ENCODE data around the gene YIPF6. TPM values are rescaled to one million over a fixed set of nuclear protein-coding genes. Genes with fewer than 3 reads are reported as not detected.

The YIPF6 gene
- total and polyA plus RNA-seq, 2 of the 13 experiments (the other 11 are each of a cell fraction or from before 2014, with no cell fraction given): 37.8 to 43.6 TPM

DNA sequence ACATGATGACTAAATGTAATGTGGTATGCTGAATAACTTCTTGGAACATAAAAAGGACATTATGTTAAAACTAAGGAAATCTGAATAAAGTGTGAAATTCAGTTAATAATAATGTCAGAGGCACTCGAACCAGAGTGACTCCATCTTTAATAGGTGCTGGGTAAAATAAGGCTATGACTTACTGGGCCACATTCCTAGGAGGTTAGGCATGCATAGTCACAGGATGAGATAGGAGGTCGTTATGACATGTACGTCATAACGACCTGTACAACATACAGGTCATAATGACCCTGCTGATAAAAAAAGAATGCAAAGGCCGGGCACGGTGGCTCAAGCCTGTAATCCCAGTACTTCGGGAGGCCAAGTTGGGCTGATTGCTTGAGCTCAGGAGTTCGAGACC is 36.7 kb upstream of the YIPF6 start:
- Histone ChIP-seq H3K9me3 (ENCODE audit: low read length) (no peaks in the 10 kb centered on the region), H3K27ac (ENCODE audit: extremely low read length, insufficient read depth, low read length) (no peak overlapping the region), H3K36me3 (replicated peaks in 1 of 2; ENCODE audit: control insufficient read depth in 1 of 2, insufficient read depth in 2 of 2, low read length in 2 of 2) (no peaks in the 10 kb centered on the region), H3K4me3 (replicated peaks in 1 of 3; ENCODE audit: insufficient read depth in 1 of 3, low read depth in 2 of 3, low read length in 3 of 3) (no peak overlapping the region), H3K4me1 (ENCODE audit: insufficient read depth, low read length) (0 out of 2 replicates have a peak, but pooled peaks cover 7% of the 10 kb centered on the region), H2AFZ (ENCODE audit: low read length) (no peak overlapping the region), H3K79me2 (ENCODE audit: insufficient read depth, low read length) (no peaks in the 10 kb centered on the region), H3K9ac (ENCODE audit: insufficient read depth, low read depth, low read length) (no peak overlapping the region), H3K27me3 (ENCODE audit: control insufficient read depth in 1 of 2, insufficient read depth in 2 of 2, low read length in 2 of 2) (no peaks in the 10 kb centered on the region), H3K4me2 (ENCODE audit: low read depth, low read length) (peak overlapping the region; percentile 7; the same call in 1 of the 2 replicates), H4K20me1 (ENCODE audit: insufficient read depth, low read length) (no peaks in the 10 kb centered on the region)
- ATAC-seq (no peak), DNase-seq (ENCODE audit: low spot score) (no peak), FAIRE-seq (no peak)
- in situ Hi-C loops (cut with HindIII; ENCODE audit: extremely low pct_ligation_motif_present, low pct_unique_long_range_greater_than_20kb): no loop called here
- intact Hi-C loops (cut with micrococcal nuclease; ENCODE audit: unreplicated experiment): no loop called here
- ChIA-PET CTCF (ENCODE audit: low intra/inter-chr PET ratio, low total read pairs) (interaction anchor here (1.3 kb wide), 1 partner anchor 264 kb away, joined by 4 read pairs; no protein-coding TSS in a partner anchor), POLR2A (interaction anchor here (1.1 kb wide), 1 partner anchor 28 kb away, joined by 3 read pairs; no protein-coding TSS in a partner anchor)
- TF ChIP-seq ZBTB21 (CRISPR knock-in tag; IDR thresholded peaks at IDR 0.05) (0 out of 2 replicates have a peak, but pooled peaks have one; percentile 19), CREB1 (IDR thresholded peaks at IDR 0.05) (peak; percentile 35; the same call in 1 of the 2 replicates), CREB1 (CRISPR knock-in tag; IDR thresholded peaks at IDR 0.05) (no peak), ZSCAN9 (CRISPR knock-in tag; IDR thresholded peaks at IDR 0.05; ENCODE audit: borderline replicate concordance) (no peak)
- BruUV-seq (replicated peaks): no TSS peak
- 8% methylated on average over 2 of the region's 8 CpGs for WGBS (ENCODE audit: low lambda C conversion rate)

DNA sequence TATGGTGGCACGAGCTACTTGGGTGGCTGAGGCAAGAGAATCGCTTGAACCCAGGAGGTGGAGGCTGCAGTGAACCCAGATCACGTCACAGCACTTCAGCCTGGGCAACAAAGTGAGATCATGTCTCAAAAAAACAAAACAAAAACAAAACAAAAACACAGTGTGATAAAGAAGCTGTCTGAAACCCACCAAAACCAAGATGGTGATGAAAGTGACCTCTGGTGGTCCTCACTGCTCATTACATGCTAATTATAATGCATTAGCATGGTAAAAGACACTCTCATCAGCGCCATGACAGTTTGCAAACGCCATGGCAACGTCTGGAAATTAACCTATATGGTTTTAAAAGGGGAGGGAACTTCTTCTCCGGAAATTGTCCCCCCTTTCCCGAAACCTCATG is 36.2 kb upstream of the YIPF6 start:
- TF ChIP-seq ZNF7 (CRISPR knock-in tag; IDR thresholded peaks at IDR 0.05) (no peak), STAG1 (CRISPR knock-in tag; IDR thresholded peaks at IDR 0.05) (peak; percentile 34; the same call in 1 of the 2 replicates), MZF1 (CRISPR knock-in tag; IDR thresholded peaks at IDR 0.05; ENCODE audit: borderline replicate concordance) (no peak)
- TF ChIP-seq, protein P1, sequence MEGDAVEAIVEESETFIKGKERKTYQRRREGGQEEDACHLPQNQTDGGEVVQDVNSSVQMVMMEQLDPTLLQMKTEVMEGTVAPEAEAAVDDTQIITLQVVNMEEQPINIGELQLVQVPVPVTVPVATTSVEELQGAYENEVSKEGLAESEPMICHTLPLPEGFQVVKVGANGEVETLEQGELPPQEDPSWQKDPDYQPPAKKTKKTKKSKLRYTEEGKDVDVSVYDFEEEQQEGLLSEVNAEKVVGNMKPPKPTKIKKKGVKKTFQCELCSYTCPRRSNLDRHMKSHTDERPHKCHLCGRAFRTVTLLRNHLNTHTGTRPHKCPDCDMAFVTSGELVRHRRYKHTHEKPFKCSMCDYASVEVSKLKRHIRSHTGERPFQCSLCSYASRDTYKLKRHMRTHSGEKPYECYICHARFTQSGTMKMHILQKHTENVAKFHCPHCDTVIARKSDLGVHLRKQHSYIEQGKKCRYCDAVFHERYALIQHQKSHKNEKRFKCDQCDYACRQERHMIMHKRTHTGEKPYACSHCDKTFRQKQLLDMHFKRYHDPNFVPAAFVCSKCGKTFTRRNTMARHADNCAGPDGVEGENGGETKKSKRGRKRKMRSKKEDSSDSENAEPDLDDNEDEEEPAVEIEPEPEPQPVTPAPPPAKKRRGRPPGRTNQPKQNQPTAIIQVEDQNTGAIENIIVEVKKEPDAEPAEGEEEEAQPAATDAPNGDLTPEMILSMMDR (CRISPR knock-in tag; IDR thresholded peaks at IDR 0.05): peak; percentile 44
- H4K20me1 ChIP-seq (ENCODE audit: insufficient read depth, low read length): no peaks in the 10 kb centered on the region
- ChIA-PET POLR2A (interaction anchor here (1.1 kb wide), 1 partner anchor 28 kb away, joined by 3 read pairs; no protein-coding TSS in a partner anchor), CTCF (ENCODE audit: low intra/inter-chr PET ratio, low total read pairs) (interaction anchor here (0.8 to 1.3 kb wide), 2 partner anchors 265 to 266 kb away, joined by 3 to 4 read pairs; no protein-coding TSS in a partner anchor)
- 0 out of 2 replicates have a peak, but pooled peaks cover 7% of the 10 kb centered on the region for H3K4me1 ChIP-seq (ENCODE audit: insufficient read depth, low read length)
- ATAC-seq: no peak
- H3K36me3 ChIP-seq (replicated peaks in 1 of 2; ENCODE audit: control insufficient read depth in 1 of 2, insufficient read depth in 2 of 2, low read length in 2 of 2): no peaks in the 10 kb centered on the region
- peak overlapping the region; percentile 7; the same call in 1 of the 2 replicates for H3K4me2 ChIP-seq (ENCODE audit: low read depth, low read length)
- no TSS peak for BruUV-seq (replicated peaks)
- peak; percentile 28 for FAIRE-seq
- no peak overlapping the region for H2AFZ ChIP-seq (ENCODE audit: low read length)
- H3K4me3 ChIP-seq (replicated peaks in 1 of 3; ENCODE audit: insufficient read depth in 1 of 3, low read depth in 2 of 3, low read length in 3 of 3): no peak overlapping the region
- no peaks in the 10 kb centered on the region for H3K79me2 ChIP-seq (ENCODE audit: insufficient read depth, low read length)
- H3K27me3 ChIP-seq (ENCODE audit: control insufficient read depth in 1 of 2, insufficient read depth in 2 of 2, low read length in 2 of 2): no peaks in the 10 kb centered on the region
- no peak for DNase-seq (ENCODE audit: low spot score)
- H3K27ac ChIP-seq (ENCODE audit: extremely low read length, insufficient read depth, low read length): no peak overlapping the region
- 53% methylated on average over 6 of the region's 8 CpGs for WGBS (ENCODE audit: low lambda C conversion rate)
- in situ Hi-C loops (cut with HindIII; ENCODE audit: extremely low pct_ligation_motif_present, low pct_unique_long_range_greater_than_20kb) (no loop called here), intact Hi-C loops (cut with micrococcal nuclease; ENCODE audit: unreplicated experiment) (no loop called here)
- no peaks in the 10 kb centered on the region for H3K9me3 ChIP-seq (ENCODE audit: low read length)
- no peak overlapping the region for H3K9ac ChIP-seq (ENCODE audit: insufficient read depth, low read depth, low read length)

Measured in HepG2 (cell line).